HEK293 (cell line): Measurements from ENCODE around the gene NOX5.

ENCODE experiments used
- OSR2 ChIP-seq: fragments of 450-650 bp; formaldehyde crosslinking; IDR thresholded peaks from 2 replicates; pipeline ENCODE4 v1.5.1; 2016; ENCODE audit warnings: missing biosample characterization, missing genetic modification characterization
- REPIN1 ChIP-seq: fragments of 450-650 bp; formaldehyde crosslinking; IDR thresholded peaks from 2 replicates; pipeline ENCODE4 v1.5.1; 2017; ENCODE audit warnings: missing biosample characterization, missing genetic modification characterization, low read depth
- YY2 ChIP-seq: fragments of 450-650 bp; formaldehyde crosslinking; IDR thresholded peaks from 2 replicates; pipeline ENCODE4 v1.5.1; 2016; ENCODE audit warnings: missing biosample characterization, missing genetic modification characterization
- ZBTB20 ChIP-seq: fragments of 450-650 bp; formaldehyde crosslinking; IDR thresholded peaks from 2 replicates; pipeline ENCODE4 v1.5.1; 2016; ENCODE audit warnings: missing biosample characterization, missing genetic modification characterization
- ZFP41 ChIP-seq: fragments of 450-650 bp; formaldehyde crosslinking; IDR thresholded peaks from 2 replicates; pipeline ENCODE4 v1.5.1; 2016; ENCODE audit warnings: missing biosample characterization, missing genetic modification characterization, borderline replicate concordance
- ZNF121 ChIP-seq: fragments of 450-650 bp; formaldehyde crosslinking; IDR thresholded peaks from 2 replicates; pipeline ENCODE4 v1.5.1; 2016; ENCODE audit warnings: missing biosample characterization, missing genetic modification characterization
- ZNF133 ChIP-seq: fragments of 450-650 bp; formaldehyde crosslinking; IDR thresholded peaks from 2 replicates; pipeline ENCODE4 v1.5.1; 2016; ENCODE audit warnings: missing biosample characterization, missing genetic modification characterization
- ZNF155 ChIP-seq: fragments of 450-650 bp; formaldehyde crosslinking; IDR thresholded peaks from 2 replicates; pipeline ENCODE4 v1.5.1; 2016; ENCODE audit warnings: missing biosample characterization, missing genetic modification characterization
- ZNF214 ChIP-seq: fragments of 450-650 bp; formaldehyde crosslinking; IDR thresholded peaks from 2 replicates; pipeline ENCODE4 v1.5.1; 2017; ENCODE audit warnings: missing biosample characterization, mild to moderate bottlenecking, missing genetic modification characterization, borderline replicate concordance
- ZNF274 ChIP-seq, 2 experiments: fragments of 200-500 bp in 1 of 2; fragments of 450-650 bp in 1 of 2; sonication (Bioruptor generic) in 1 of 2; formaldehyde crosslinking in 1 of 2; IDR thresholded peaks; 2 replicates each; pipeline versions ENCODE4 v1.5.1 to v1.6.1; 2014 to 2016; ENCODE audit warnings: borderline replicate concordance in 1 of 2, inconsistent platforms in 1 of 2, low read length in 1 of 2, missing biosample characterization in 1 of 2, missing genetic modification characterization in 1 of 2
- ZNF280C ChIP-seq: fragments of 450-650 bp; formaldehyde crosslinking; IDR thresholded peaks from 2 replicates; pipeline ENCODE4 v1.5.1; 2016; ENCODE audit warnings: missing biosample characterization, missing genetic modification characterization
- ZNF354C ChIP-seq: fragments of 450-650 bp; formaldehyde crosslinking; IDR thresholded peaks from 2 replicates; pipeline ENCODE4 v1.5.1; 2016; ENCODE audit warnings: missing biosample characterization, missing genetic modification characterization, low read depth, borderline replicate concordance
- ZNF488 ChIP-seq: fragments of 450-650 bp; formaldehyde crosslinking; IDR thresholded peaks from 2 replicates; pipeline ENCODE4 v1.5.1; 2016; ENCODE audit warnings: missing biosample characterization, missing genetic modification characterization
- ZNF530 ChIP-seq: fragments of 450-650 bp; formaldehyde crosslinking; IDR thresholded peaks from 2 replicates; pipeline ENCODE4 v1.5.1; 2016; ENCODE audit warnings: low read depth, missing biosample characterization, missing genetic modification characterization
- ZNF639 ChIP-seq: fragments of 450-650 bp; formaldehyde crosslinking; IDR thresholded peaks from 2 replicates; pipeline ENCODE4 v1.5.1; 2016; ENCODE audit warnings: missing biosample characterization, missing genetic modification characterization
- ZNF664 ChIP-seq: fragments of 450-650 bp; formaldehyde crosslinking; IDR thresholded peaks from 2 replicates; pipeline ENCODE4 v1.5.1; 2016; ENCODE audit warnings: missing biosample characterization, missing genetic modification characterization
- TF ChIP-seq, protein P1 (sequence below): fragments of 450-650 bp; formaldehyde crosslinking; IDR thresholded peaks from 2 replicates; pipeline ENCODE4 v1.5.1; 2017; ENCODE audit warnings: missing biosample characterization, mild to moderate bottlenecking, missing genetic modification characterization, moderate library complexity
- TF ChIP-seq, protein P2 (sequence below): fragments of 450-650 bp; formaldehyde crosslinking; IDR thresholded peaks from 2 replicates; pipeline ENCODE4 v1.5.1; 2016; ENCODE audit warnings: missing biosample characterization, missing genetic modification characterization

Gene NOX5

DNA sequence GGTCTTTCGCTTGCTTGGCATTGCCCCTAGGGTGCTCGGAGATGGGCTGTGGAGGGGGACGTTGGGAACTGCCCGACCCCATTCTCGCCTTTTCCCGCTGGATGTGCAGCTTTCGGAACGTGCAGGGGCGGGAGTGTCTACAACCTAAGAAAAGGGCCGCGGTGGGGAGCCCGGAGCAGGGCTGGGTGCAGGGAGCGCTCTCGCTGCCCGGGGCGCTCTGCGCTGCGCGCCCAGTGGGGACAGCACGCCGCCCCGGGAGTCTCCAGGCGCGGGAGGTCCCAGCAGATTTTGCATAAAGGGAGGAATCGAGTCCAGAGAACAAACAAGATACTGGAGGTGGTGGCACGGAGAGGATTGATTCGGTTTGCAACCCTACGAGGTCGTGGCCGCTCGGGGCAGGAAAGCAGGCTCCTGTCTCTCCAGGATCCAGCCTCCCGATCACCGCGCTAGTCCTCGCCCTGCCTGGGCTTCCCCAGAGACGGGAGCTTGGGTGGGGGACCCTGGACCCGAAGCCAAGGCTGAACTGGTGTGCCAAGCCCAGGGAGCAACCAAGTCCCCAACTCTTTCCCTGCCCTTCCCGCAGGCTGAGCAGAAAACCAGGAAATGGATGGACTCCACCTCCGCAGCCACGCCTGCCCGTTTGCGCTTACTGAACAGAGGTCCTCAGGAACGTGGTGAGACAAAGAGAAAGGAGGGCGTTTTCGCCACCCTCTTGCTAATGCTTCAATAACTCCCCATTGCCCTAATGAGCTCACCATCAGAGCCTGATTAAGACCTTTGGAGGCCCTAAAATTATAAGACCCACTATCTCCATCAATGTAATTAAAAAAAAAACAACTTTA lies 59.7 kb downstream of the NOX5 start (continued):
- peak; percentile 85; the same call in 1 of the 2 replicates for TF ChIP-seq REPIN1 (tag by site-specific recombination)
- no peak for TF ChIP-seq ZNF280C (tag by site-specific recombination)
- TF ChIP-seq ZNF155 (tag by site-specific recombination): no peak
- TF ChIP-seq ZNF214 (tag by site-specific recombination): no peak
- 0 out of 2 replicates have a peak, but pooled peaks have one; percentile 15 for TF ChIP-seq YY2
- TF ChIP-seq ZFP41 (tag by site-specific recombination): no peak
- no peak for TF ChIP-seq OSR2 (tag by site-specific recombination)
- TF ChIP-seq ZNF639 (tag by site-specific recombination): 0 out of 2 replicates have a peak, but pooled peaks have one; percentile 43
- TF ChIP-seq, protein P1, sequence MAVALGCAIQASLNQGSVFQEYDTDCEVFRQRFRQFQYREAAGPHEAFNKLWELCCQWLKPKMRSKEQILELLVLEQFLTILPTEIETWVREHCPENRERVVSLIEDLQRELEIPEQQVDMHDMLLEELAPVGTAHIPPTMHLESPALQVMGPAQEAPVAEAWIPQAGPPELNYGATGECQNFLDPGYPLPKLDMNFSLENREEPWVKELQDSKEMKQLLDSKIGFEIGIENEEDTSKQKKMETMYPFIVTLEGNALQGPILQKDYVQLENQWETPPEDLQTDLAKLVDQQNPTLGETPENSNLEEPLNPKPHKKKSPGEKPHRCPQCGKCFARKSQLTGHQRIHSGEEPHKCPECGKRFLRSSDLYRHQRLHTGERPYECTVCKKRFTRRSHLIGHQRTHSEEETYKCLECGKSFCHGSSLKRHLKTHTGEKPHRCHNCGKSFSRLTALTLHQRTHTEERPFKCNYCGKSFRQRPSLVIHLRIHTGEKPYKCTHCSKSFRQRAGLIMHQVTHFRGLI (tag by site-specific recombination): no peak; the same call in 1 of the 2 replicates
- no peak for TF ChIP-seq ZNF274 (IDR thresholded peaks at IDR 0.05; ENCODE audit: low read length)
- TF ChIP-seq ZNF274 (tag by site-specific recombination; IDR thresholded peaks at IDR 0.05; ENCODE audit: borderline replicate concordance): no peak
- TF ChIP-seq ZNF488 (tag by site-specific recombination): no peak
- TF ChIP-seq ZBTB20 (tag by site-specific recombination): peak; percentile 91
- no peak; the same call in none of the 2 replicates for TF ChIP-seq ZNF530 (tag by site-specific recombination)
- no peak for TF ChIP-seq ZNF133 (tag by site-specific recombination)
- no peak for TF ChIP-seq ZNF121 (tag by site-specific recombination)
- 0 out of 2 replicates have a peak, but pooled peaks have one; percentile 4 for TF ChIP-seq ZNF664 (tag by site-specific recombination)
- TF ChIP-seq, protein P2, sequence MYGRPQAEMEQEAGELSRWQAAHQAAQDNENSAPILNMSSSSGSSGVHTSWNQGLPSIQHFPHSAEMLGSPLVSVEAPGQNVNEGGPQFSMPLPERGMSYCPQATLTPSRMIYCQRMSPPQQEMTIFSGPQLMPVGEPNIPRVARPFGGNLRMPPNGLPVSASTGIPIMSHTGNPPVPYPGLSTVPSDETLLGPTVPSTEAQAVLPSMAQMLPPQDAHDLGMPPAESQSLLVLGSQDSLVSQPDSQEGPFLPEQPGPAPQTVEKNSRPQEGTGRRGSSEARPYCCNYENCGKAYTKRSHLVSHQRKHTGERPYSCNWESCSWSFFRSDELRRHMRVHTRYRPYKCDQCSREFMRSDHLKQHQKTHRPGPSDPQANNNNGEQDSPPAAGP (tag by site-specific recombination): peak; percentile 92
- TF ChIP-seq ZNF354C (tag by site-specific recombination): no peak
